ENCODE results near the gene CD55.
A peak's percentile ranks its signal among the peaks of the same experiment; 100 is the strongest.

The CD55 gene

DNA sequence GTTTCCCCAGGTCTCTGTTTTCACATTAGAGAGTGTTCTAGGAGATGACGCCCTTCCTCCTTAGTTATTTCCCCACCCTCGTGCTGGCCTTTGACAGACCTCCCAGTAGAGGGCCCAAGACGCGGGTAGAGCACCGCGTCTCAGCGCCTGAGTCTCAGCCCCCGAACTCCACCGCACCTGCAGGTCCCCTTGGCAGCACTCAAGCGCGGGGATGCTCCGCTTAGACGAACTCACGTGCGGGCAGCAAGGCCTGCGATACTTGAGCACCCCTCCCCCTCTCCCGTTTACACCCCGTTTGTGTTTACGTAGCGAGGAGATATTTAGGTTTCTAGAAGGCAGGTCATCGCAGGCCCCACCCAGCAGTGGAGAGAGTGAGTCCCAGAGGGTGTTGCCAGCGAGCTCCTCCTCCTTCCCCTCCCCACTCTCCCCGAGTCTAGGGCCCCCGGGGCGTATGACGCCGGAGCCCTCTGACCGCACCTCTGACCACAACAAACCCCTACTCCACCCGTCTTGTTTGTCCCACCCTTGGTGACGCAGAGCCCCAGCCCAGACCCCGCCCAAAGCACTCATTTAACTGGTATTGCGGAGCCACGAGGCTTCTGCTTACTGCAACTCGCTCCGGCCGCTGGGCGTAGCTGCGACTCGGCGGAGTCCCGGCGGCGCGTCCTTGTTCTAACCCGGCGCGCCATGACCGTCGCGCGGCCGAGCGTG is at the start of gene CD55:
Gene CD55, plus strand, starts transcription at position 600 of the 711 bp plus-strand sequence. Its CDS starts 88 bp downstream, at position 688.
- DNase-seq (ENCODE audit: low read depth in 2 of 2), result peak in 1 of 2 experiments; percentile 58

GRCh38 chr1:207274882-207275281 is 46.6 kb upstream of the CD55 start:
- no peak for DNase-seq (ENCODE audit: low read depth in 2 of 2)

- no peak for DNase-seq (ENCODE audit: low read depth in 2 of 2)
Measured at GRCh38 chr1:207276465-207276864, 45.0 kb upstream of the CD55 start.

DNA sequence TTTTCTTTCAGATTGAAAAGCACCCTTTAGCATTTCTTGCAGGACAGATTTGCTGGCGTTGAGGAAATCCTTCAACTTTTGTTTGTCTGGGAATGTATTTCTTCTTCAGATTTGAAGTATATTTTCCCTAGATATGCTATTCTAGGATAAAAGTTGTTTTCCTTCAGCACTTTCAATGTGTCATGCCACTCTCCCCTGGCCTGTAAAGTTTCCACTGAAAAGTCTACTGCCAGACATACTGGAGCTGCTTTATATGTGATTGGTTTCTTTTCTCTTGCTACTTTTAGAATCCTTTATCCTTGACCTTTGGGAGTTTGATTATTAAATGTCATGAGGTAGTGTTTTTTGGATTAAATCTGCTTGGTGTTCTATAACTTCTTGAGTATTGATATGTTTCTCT is 44.2 kb upstream of the CD55 start:
- no peak for DNase-seq (ENCODE audit: low read depth in 2 of 2)

- DNase-seq (ENCODE audit: low read depth in 2 of 2), result no peak
Measured at GRCh38 chr1:207279652-207280051, 41.8 kb upstream of the CD55 start.

DNA sequence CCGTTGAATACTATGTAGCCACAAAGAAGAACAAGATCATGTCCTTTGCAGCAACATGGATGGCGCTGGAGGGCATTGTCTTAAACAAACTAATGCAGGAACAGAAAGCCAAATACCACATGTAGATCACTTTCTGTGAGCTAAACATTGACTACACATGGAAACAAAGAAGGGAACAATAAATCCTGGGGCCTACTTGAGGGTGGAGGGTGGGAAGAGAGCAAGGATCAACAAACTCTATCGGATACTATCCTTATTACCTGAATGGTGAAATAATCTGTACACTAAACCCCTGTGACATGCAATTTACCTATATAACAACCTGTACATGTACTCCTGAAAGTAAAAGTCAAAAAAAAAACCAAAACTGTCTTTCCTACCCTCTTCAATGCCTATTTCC is 40.8 kb upstream of the CD55 start:
- DNase-seq (ENCODE audit: low read depth in 2 of 2), result no peak

DNA sequence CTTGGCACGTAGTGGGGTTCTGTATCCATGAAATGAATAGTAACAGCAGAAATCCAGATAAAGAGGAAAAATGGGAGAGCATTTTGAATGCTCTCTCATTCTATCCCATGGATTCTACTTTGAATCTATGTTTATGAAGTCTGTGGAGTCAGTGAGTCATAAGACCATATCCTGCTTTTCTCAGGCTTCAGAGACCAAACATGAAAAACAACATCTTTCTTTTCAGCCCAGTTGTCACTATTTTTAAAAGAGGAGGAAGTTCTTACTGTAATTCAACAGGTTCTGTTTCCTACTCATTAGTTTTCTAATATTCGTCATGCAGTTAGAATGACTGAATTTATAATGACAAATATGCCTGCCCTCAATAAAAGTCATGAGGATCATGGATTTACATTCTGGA is 39.4 kb upstream of the CD55 start:
- DNase-seq (ENCODE audit: low read depth in 2 of 2), result no peak

- no peak for DNase-seq (ENCODE audit: low read depth in 2 of 2)
Measured at GRCh38 chr1:207282496-207283380, 38.7 kb upstream of the CD55 start.

- no peak for DNase-seq (ENCODE audit: low read depth in 2 of 2)
Measured at GRCh38 chr1:207283421-207283820, 38.1 kb upstream of the CD55 start.

DNA sequence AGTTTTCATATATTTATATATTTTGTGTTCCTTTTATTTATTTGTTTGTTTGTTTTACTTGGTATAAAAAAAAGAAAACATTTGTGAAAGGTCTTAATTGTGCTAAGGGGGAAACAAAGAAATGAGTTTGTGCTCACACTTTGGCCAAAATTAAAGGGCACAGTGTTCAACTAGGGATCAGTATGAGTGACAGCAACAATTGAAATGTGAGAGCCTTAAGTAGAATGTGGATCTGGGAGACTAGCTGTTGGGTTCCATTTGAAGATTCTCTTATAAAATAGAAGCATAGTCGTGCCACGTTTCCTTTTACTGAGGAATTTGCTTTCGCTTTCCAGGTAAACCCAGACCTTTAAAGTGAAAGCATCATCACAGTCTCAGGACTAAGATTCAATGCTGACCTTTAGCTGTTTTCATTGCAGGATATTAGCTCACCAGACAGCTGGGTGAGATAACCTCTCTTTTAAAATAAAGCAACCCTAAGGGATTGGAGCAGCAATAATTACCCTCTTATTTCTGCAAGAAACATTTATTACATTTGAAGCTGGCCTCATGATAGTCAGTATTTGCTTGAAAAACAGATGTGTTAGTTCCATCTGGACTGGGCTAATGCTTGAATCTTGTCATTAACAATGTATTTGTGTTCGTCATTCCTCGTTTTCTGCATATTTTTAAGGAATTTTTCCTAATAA is 37.1 kb upstream of the CD55 start:
- no peak for DNase-seq (ENCODE audit: low read depth in 2 of 2)

DNA sequence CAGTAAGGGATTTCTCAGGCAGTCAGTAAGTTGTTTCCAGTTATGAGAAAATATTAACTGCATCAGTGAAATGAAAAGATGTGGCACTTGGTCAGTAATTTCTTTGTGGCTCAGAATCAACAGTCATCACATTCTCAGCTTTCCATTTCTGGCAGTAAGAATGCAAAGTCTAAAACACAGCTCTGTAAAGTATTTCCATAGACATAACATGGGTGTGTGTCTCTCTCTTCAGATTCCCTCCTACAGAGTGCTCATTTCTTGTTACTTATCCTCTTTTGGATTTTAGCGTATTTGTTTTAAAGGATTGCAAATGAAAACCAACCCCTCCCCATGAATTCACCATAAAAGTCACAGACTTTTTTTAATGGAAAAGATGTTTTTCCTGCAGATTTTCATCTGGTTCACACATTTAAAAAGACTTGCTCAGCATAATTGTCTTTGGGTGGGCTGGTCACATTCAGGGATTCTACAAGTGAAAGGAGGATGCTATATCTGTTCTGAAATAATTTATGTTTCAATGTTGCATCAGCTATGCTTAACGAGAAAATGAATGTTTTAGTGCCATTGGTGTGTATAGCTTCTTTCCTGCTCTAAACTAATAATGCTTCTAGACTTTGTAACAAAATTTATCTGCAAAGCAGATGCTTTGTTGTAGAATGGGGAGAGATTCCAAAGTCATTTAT is 34.6 kb upstream of the CD55 start:
- DNase-seq (ENCODE audit: low read depth in 2 of 2), result no peak

DNA sequence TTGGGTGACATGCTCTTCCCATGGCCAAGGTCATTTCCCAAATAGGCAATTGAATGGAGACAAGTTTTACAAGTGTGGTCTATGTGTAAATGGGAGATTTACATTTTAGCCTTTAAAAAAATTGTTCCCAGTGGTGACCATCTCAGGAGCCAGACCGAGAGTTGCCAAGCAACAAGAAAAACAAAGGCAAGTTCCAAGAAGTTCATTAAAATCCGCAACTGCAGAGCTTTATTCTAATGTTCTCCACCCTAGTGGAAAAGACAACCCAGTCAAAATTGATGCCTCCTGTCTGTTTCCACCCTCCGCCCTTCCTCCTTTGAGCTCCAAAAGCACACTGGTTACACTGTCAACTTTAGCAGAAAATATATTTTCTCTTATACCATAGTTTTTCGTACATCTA is 33.2 kb upstream of the CD55 start:
- no peak for DNase-seq (ENCODE audit: low read depth in 2 of 2)

GRCh38 chr1:207289756-207290155 is 31.7 kb upstream of the CD55 start:
- no peak for DNase-seq (ENCODE audit: low read depth in 2 of 2)

GRCh38 chr1:207291723-207292122 is 29.8 kb upstream of the CD55 start:
- DNase-seq (ENCODE audit: low read depth in 2 of 2), result no peak

DNA sequence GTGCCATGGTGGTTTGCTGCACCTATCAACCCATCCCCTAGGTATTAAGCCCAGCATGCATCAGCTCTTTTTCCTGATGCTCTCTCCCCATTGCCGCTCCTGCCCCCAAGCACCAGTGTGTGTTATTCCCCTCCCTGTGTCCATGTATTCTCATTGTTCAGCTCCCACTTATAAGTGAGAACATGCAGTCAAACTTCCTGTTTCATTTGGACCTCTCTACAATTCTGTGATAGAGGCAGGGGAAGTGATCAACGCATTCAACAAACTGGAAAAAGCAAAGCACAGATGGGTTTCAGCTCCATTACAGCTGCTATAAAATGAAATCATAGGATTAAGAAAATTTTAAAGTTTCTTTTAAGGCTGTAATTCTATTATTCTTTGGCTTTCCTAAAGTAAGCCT is 23.3 kb upstream of the CD55 start:
- DNase-seq (ENCODE audit: low read depth in 2 of 2), result no peak

DNA sequence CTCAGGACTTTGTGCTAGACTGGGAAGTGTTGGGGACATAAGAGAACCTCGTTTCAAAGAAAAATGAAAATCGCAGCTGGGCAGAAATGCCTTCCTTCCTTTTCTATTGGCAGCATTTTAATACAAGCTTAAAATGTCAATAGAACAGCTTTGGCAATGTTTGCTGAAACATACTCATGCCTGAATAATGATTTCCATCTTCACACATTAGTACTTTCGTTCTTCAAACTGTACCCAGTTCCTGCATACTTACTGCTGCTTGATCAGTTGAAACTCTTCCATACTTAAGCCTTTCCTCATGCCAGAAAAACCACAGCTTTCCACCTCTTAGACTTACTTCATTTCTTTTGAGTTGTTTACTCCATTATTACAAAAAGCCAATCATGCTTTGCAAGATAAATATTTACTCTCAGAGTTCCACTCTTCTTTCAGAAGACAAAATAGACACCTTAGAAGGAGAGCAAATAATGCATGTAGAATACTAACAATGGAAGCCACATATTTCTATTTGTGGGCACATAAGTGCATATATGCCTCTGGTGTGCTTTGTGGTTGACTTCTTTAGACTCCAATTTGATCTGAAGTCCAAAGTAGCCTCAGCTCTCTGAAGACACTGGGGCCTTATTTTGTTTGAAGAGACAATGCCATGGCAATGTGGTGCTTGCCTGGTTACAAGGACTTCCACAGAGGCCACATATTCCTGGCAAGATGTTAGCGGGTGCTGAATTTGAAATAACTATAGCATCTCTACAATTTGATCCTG is 22.7 kb upstream of the CD55 start:
- DNase-seq (ENCODE audit: low read depth in 2 of 2), result no peak

DNA sequence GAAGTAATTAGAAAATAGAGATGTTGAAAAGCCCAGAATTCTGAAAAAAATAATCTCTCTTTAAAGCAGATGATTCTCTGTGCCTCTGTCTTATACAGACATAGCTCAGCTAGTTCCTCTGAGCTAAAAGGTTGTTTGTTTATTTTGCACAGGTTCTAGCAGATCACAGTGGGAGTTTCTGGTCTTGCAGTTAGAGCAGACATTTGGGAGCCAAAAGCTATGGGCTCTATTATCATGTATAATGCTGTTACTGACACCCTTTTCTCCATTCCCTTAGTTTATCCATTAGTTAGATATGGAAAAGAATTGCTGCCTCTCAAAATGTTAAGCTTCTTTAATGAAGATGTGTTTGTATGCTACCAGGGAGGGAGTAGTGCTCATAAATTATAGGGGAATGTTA is 20.5 kb upstream of the CD55 start:
- DNase-seq (ENCODE audit: low read depth in 2 of 2), result no peak

- DNase-seq (ENCODE audit: low read depth in 2 of 2), result no peak
Measured at GRCh38 chr1:207302618-207303393, 18.7 kb upstream of the CD55 start.

DNA sequence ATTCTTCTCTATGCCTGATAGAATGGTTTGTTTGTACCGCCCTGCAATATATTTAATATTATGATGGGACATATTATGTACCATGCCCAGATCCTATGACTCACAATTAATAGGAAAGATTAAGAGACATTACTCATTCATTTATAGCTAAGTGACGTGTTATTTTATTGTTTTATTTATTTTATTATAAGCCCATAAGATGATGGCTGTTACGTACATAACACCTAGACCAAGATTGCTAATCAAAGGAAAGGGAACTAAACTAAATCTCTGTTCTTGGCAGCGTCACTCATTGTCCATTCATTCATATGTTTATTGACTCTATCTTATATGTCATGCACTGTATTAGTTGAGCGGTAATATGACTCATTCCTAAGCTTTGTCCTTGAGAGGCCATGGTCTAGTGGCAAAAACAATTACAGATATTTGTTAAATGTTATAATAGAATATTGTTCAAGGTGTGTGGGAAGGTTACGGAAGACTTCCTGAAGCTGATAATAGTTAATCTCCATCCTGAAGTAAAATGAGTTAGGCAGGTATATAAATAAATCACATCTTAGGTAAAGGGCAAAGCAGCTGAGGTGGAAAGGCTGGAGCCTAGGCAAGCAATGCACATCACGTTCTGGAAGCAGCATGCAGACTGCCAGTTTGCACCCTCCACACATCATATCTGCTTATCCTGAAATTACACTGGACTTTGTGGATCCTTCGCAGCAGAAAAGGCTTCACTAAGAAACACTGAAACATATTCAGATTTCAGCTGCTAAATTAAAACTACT is 16.6 kb upstream of the CD55 start:
- DNase-seq (ENCODE audit: low read depth in 2 of 2), result no peak

DNA sequence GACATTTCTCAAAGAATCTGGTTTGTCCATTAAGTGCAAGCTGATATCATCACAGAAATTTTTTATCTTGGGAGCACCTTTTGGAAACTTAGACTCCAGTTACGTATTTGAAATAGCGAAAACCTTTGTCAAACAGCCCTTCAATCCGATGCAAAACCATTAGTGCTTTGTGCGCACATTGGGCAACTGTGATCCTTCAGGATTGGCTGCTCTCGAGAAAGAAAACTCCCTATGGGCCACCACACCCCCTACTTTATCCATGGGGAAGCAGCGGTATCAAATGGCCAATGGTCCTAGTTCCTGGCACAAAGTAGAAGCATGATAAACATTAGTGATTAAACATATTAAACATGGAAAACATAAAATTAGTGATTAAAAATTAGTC is 16.0 kb upstream of the CD55 start:
- DNase-seq (ENCODE audit: low read depth in 2 of 2), result no peak

All from fibroblast of skin of left quadriceps (primary cell).